ENCODE results near the gene GSAP.
"Not testable (repeated sequence)": the region's sequence is repeated elsewhere in the genome, so short reads cannot be mapped to it uniquely, and the experiment has no call there.

The GSAP gene

GRCh38 chr7:77282897-77283296 lies 133.3 kb downstream of the GSAP start:
- H3K9me3 ChIP-seq (ENCODE audit: insufficient read depth, low read length) = no peaks in the 10 kb centered on the region
- no peak overlapping the region for H3K4me2 ChIP-seq (ENCODE audit: low read depth, low read length, poor library complexity, severe bottlenecking)
- H3K9me2 ChIP-seq (replicated peaks; ENCODE audit: insufficient read depth, low read length) = no peaks in the 10 kb centered on the region
- H3K27me3 ChIP-seq (ENCODE audit: low read length) = no peaks in the 10 kb centered on the region
- no peak overlapping the region for H3K9ac ChIP-seq (ENCODE audit: low read length)
- no peaks in the 10 kb centered on the region for H4K20me1 ChIP-seq (ENCODE audit: low read depth, low read length)
- H3F3A ChIP-seq (ENCODE audit: insufficient read depth) = no peaks in the 10 kb centered on the region
- H3K4me3 ChIP-seq (ENCODE audit: insufficient read depth, low read length, poor library complexity, severe bottlenecking) = no peak overlapping the region
- no peaks in the 10 kb centered on the region for H3K79me2 ChIP-seq (ENCODE audit: insufficient read depth, low read length)
- no peak overlapping the region for H3K27ac ChIP-seq (ENCODE audit: low read depth, low read length)
- H3K36me3 ChIP-seq (ENCODE audit: low read length) = no peaks in the 10 kb centered on the region
- H2AFZ ChIP-seq (ENCODE audit: low read depth, low read length, severe bottlenecking) = no peak overlapping the region
- TF ChIP-seq, protein P1, sequence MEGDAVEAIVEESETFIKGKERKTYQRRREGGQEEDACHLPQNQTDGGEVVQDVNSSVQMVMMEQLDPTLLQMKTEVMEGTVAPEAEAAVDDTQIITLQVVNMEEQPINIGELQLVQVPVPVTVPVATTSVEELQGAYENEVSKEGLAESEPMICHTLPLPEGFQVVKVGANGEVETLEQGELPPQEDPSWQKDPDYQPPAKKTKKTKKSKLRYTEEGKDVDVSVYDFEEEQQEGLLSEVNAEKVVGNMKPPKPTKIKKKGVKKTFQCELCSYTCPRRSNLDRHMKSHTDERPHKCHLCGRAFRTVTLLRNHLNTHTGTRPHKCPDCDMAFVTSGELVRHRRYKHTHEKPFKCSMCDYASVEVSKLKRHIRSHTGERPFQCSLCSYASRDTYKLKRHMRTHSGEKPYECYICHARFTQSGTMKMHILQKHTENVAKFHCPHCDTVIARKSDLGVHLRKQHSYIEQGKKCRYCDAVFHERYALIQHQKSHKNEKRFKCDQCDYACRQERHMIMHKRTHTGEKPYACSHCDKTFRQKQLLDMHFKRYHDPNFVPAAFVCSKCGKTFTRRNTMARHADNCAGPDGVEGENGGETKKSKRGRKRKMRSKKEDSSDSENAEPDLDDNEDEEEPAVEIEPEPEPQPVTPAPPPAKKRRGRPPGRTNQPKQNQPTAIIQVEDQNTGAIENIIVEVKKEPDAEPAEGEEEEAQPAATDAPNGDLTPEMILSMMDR (IDR thresholded peaks at IDR 0.05; ENCODE audit: insufficient read depth, low read length, poor library complexity, severe bottlenecking) = no peak
- no peak for TF ChIP-seq EZH2phosphoT487 (conservative IDR thresholded peaks at IDR 0.05; ENCODE audit: low read length)

GRCh38 chr7:77281780-77282478 lies 134.2 kb downstream of the GSAP start:
- Histone ChIP-seq H3K9me3 (ENCODE audit: insufficient read depth, low read length) (no peaks in the 10 kb centered on the region), H3K4me3 (ENCODE audit: insufficient read depth, low read length, poor library complexity, severe bottlenecking) (no peak overlapping the region), H3K79me2 (ENCODE audit: insufficient read depth, low read length) (no peaks in the 10 kb centered on the region), H4K20me1 (ENCODE audit: low read depth, low read length) (no peaks in the 10 kb centered on the region), H2AFZ (ENCODE audit: low read depth, low read length, severe bottlenecking) (no peak overlapping the region), H3K9me2 (replicated peaks; ENCODE audit: insufficient read depth, low read length) (no peaks in the 10 kb centered on the region), H3F3A (ENCODE audit: insufficient read depth) (no peaks in the 10 kb centered on the region), H3K4me2 (ENCODE audit: low read depth, low read length, poor library complexity, severe bottlenecking) (no peak overlapping the region), H3K36me3 (ENCODE audit: low read length) (no peaks in the 10 kb centered on the region), H3K27ac (ENCODE audit: low read depth, low read length) (no peak overlapping the region), H3K27me3 (ENCODE audit: low read length) (no peaks in the 10 kb centered on the region), H3K9ac (ENCODE audit: low read length) (no peak overlapping the region)
- no peak for TF ChIP-seq EZH2phosphoT487 (conservative IDR thresholded peaks at IDR 0.05; ENCODE audit: low read length)
- TF ChIP-seq, protein P1 (IDR thresholded peaks at IDR 0.05; ENCODE audit: insufficient read depth, low read length, poor library complexity, severe bottlenecking) = no peak

GRCh38 chr7:77276120-77276519 lies 140.0 kb downstream of the GSAP start:
- H3K79me2 ChIP-seq (ENCODE audit: insufficient read depth, low read length) = no peaks in the 10 kb centered on the region
- H3K9me2 ChIP-seq (replicated peaks; ENCODE audit: insufficient read depth, low read length) = no peaks in the 10 kb centered on the region
- no peaks in the 10 kb centered on the region for H3K27me3 ChIP-seq (ENCODE audit: low read length)
- no peak for TF ChIP-seq EZH2phosphoT487 (conservative IDR thresholded peaks at IDR 0.05; ENCODE audit: low read length)
- TF ChIP-seq, protein P1 (IDR thresholded peaks at IDR 0.05; ENCODE audit: insufficient read depth, low read length, poor library complexity, severe bottlenecking) = no peak
- no peaks in the 10 kb centered on the region for H4K20me1 ChIP-seq (ENCODE audit: low read depth, low read length)
- no peak overlapping the region for H2AFZ ChIP-seq (ENCODE audit: low read depth, low read length, severe bottlenecking)
- no peaks in the 10 kb centered on the region for H3K9me3 ChIP-seq (ENCODE audit: insufficient read depth, low read length)
- no peaks in the 10 kb centered on the region for H3K36me3 ChIP-seq (ENCODE audit: low read length)
- no peak overlapping the region for H3K4me3 ChIP-seq (ENCODE audit: insufficient read depth, low read length, poor library complexity, severe bottlenecking)
- H3K4me2 ChIP-seq (ENCODE audit: low read depth, low read length, poor library complexity, severe bottlenecking) = no peak overlapping the region
- H3K9ac ChIP-seq (ENCODE audit: low read length) = no peak overlapping the region
- H3F3A ChIP-seq (ENCODE audit: insufficient read depth) = no peaks in the 10 kb centered on the region
- H3K27ac ChIP-seq (ENCODE audit: low read depth, low read length) = no peak overlapping the region

GRCh38 chr7:77275663-77276062 lies 140.5 kb downstream of the GSAP start:
- not testable (repeated sequence) for H3K9me3 ChIP-seq (ENCODE audit: insufficient read depth, low read length); H3K9me2 ChIP-seq (replicated peaks; ENCODE audit: insufficient read depth, low read length); H3K79me2 ChIP-seq (ENCODE audit: insufficient read depth, low read length); H3F3A ChIP-seq (ENCODE audit: insufficient read depth); H3K9ac ChIP-seq (ENCODE audit: low read length); H3K4me2 ChIP-seq (ENCODE audit: low read depth, low read length, poor library complexity, severe bottlenecking); H4K20me1 ChIP-seq (ENCODE audit: low read depth, low read length); H3K4me3 ChIP-seq (ENCODE audit: insufficient read depth, low read length, poor library complexity, severe bottlenecking); H3K27me3 ChIP-seq (ENCODE audit: low read length); H3K27ac ChIP-seq (ENCODE audit: low read depth, low read length); H2AFZ ChIP-seq (ENCODE audit: low read depth, low read length, severe bottlenecking); H3K36me3 ChIP-seq (ENCODE audit: low read length)

Data from SU-DHL-6 (cell line).